ENCODE data around the gene CACNA2D4.

- TF ChIP-seq, protein P1, sequence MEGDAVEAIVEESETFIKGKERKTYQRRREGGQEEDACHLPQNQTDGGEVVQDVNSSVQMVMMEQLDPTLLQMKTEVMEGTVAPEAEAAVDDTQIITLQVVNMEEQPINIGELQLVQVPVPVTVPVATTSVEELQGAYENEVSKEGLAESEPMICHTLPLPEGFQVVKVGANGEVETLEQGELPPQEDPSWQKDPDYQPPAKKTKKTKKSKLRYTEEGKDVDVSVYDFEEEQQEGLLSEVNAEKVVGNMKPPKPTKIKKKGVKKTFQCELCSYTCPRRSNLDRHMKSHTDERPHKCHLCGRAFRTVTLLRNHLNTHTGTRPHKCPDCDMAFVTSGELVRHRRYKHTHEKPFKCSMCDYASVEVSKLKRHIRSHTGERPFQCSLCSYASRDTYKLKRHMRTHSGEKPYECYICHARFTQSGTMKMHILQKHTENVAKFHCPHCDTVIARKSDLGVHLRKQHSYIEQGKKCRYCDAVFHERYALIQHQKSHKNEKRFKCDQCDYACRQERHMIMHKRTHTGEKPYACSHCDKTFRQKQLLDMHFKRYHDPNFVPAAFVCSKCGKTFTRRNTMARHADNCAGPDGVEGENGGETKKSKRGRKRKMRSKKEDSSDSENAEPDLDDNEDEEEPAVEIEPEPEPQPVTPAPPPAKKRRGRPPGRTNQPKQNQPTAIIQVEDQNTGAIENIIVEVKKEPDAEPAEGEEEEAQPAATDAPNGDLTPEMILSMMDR (IDR thresholded peaks at IDR 0.05), result no peak
- TF ChIP-seq POLR2A (IDR thresholded peaks at IDR 0.05), result no peak
- no peak for TF ChIP-seq EP300 (IDR thresholded peaks at IDR 0.05)
Measured at GRCh38 chr12:1761857-1762256, 156.6 kb downstream of the CACNA2D4 start.

Data from sigmoid colon (tissue), 4 donors.